ENCODE data around the gene ARHGAP25.

ARHGAP25 gene

GRCh38 chr2:68740400-68740914 is 5.8 kb downstream of the ARHGAP25 start:
- no peak overlapping the region for H3K27ac ChIP-seq
- POLR2A ChIA-PET (ENCODE audit: low non-redundant PET), result no interaction called here
- CTCF ChIA-PET, result interaction anchor here (0.7 to 1.3 kb wide), 2 partner anchors 184 to 253 kb away, joined by 3 read pairs; no protein-coding TSS in a partner anchor
- no peak for TF ChIP-seq CTCF (conservative IDR thresholded peaks at IDR 0.05; ENCODE audit: low read depth)
- peak; percentile 41 for DNase-seq (ENCODE audit: low spot score)

- CTCF ChIA-PET, result interaction anchor here (1.3 kb wide), 1 partner anchor 184 kb away, joined by 3 read pairs; no protein-coding TSS in a partner anchor
- peak; percentile 15 for DNase-seq (ENCODE audit: low spot score)
- no peak overlapping the region for H3K27ac ChIP-seq
- POLR2A ChIA-PET (ENCODE audit: low non-redundant PET), result no interaction called here
- TF ChIP-seq CTCF (conservative IDR thresholded peaks at IDR 0.05; ENCODE audit: low read depth), result no peak
Measured at GRCh38 chr2:68741238-68741637, 6.6 kb downstream of the ARHGAP25 start.

- DNase-seq (ENCODE audit: low spot score), result peak; percentile 24
- no peak for TF ChIP-seq CTCF (conservative IDR thresholded peaks at IDR 0.05; ENCODE audit: low read depth)
- POLR2A ChIA-PET (ENCODE audit: low non-redundant PET), result no interaction called here
- H3K27ac ChIP-seq, result no peak overlapping the region
- CTCF ChIA-PET, result interaction anchor here (1.3 kb wide), 1 partner anchor 183 kb away, joined by 3 read pairs; no protein-coding TSS in a partner anchor
Measured at GRCh38 chr2:68741805-68742306, 7.2 kb downstream of the ARHGAP25 start.

DNA sequence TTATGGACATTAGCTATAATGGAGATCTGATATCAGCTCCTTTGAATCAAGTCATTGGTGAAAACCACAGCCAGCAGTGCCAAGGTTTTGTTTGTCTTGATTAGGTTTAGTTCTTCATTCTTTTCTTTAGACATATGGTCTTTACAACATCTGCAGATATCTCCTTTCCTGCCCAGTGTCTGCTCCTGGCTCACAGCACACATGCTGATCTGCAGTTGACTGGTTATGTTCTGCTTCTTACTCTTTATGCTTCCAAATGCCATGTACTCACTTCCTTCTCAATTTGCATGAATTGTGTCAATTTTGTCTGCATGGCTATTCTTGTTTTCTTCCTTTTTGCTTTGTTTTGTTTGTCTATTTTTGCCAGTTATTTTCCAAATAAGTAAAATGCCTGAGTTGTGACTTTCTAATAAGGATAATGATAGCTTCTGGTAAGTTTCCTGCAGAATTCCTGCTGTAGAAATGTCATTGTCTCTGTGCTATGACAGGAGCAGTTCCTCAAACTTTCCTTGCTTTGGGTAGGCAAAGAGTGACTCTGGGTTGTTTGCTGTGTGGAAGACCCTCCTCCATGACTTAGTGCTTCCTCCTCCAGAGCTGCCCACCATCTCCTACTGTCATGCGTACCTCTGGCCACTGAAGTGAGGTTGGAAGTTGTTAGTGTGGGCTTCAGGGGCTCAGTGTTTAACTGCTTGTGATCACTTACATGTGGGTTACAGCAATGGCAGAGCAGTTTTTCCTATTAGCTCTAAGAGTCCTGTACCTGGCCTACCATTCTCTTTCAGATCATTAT is 8.2 kb downstream of the ARHGAP25 start:
- no peak for DNase-seq (ENCODE audit: low spot score)
- ChIA-PET CTCF (interaction anchor here (0.6 to 1.1 kb wide), 2 partner anchors 9 to 26 kb away, joined by 3 read pairs; no protein-coding TSS in a partner anchor), POLR2A (ENCODE audit: low non-redundant PET) (no interaction called here)
- TF ChIP-seq CTCF (conservative IDR thresholded peaks at IDR 0.05; ENCODE audit: low read depth), result no peak
- no peak overlapping the region for H3K27ac ChIP-seq

DNA sequence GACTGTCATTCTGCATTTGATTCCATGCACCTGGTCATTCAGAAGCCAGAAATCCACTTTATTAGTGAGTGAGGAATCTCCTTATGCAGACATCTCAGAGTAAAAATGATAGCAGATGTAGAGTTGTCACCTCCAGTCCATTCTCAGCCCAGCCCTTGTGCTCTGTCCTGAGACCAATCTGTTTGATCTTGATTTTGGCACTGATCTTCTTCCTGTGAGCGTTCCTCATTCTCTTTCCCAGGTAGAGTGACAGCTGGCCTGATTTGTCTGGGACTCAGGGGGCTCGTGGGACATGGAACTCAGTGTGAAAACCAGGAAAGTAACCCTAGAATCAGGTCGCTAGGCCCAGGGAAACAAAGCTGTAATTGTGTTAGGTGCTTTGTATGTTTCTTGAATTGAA is 8.9 kb downstream of the ARHGAP25 start:
- no peak overlapping the region for H3K27ac ChIP-seq
- CTCF ChIA-PET, result interaction anchor here (0.6 to 1.2 kb wide), 4 partner anchors 8 to 200 kb away, joined by 3 read pairs; no protein-coding TSS in a partner anchor
- POLR2A ChIA-PET (ENCODE audit: low non-redundant PET), result no interaction called here
- no peak for DNase-seq (ENCODE audit: low spot score)
- no peak for TF ChIP-seq CTCF (conservative IDR thresholded peaks at IDR 0.05; ENCODE audit: low read depth)

DNA sequence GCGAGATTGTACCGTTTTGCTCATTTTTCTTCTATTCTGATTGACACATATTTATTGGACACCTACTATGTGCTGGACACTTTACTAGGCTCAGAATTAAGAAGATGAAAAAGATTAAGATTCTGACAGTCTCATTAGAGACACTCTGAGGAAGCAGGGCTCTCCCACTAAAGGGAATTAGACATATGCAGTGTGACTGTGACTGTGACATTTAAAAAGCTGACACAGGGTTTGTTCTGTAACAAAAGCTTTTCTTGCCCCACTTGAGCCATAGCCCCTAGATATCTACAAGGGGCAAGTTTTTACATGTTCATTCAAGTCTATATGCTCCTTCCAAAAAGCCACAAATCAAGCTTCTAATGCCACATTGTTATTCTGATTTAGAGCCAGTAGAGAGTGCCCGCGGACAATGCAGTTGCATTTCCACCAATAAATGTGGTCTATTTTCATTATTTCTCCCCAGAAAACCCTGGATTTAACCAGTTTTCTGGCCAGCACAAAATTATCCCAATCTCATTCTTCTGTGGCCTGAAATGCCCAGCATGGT is 9.8 kb downstream of the ARHGAP25 start:
- DNase-seq (ENCODE audit: low spot score), result peak; percentile 18
- peak; percentile 28; the same call in 1 of the 2 replicates for TF ChIP-seq CTCF (conservative IDR thresholded peaks at IDR 0.05; ENCODE audit: low read depth)
- H3K27ac ChIP-seq, result no peak overlapping the region
- POLR2A ChIA-PET (ENCODE audit: low non-redundant PET), result interaction anchor here (0.6 kb wide), 1 partner anchor 282 kb away, joined by 3 read pairs; no protein-coding TSS in a partner anchor
- CTCF ChIA-PET, result interaction anchor here (0.5 to 1.2 kb wide), 9 partner anchors 12 to 252 kb away, joined by 3 to 7 read pairs (median 3); no protein-coding TSS in a partner anchor
